Measurements from ENCODE around the gene PRSS37.

The PRSS37 gene

GRCh38 chr7:141874787-141875186 lies 33.5 kb upstream of the PRSS37 start:
- DNase-seq (ENCODE audit: insufficient read length, low spot score) (no peak), FAIRE-seq (no peak)
- no peak for TF ChIP-seq CTCF (IDR thresholded peaks at IDR 0.05; ENCODE audit: insufficient read depth, missing control alignments)

GRCh38 chr7:141872931-141873330 lies 31.6 kb upstream of the PRSS37 start:
- FAIRE-seq (no peak), DNase-seq (ENCODE audit: insufficient read length, low spot score) (no peak)
- no peak for TF ChIP-seq CTCF (IDR thresholded peaks at IDR 0.05; ENCODE audit: insufficient read depth, missing control alignments)

- no peak for FAIRE-seq
- TF ChIP-seq CTCF (IDR thresholded peaks at IDR 0.05; ENCODE audit: insufficient read depth, missing control alignments): no peak
- DNase-seq (ENCODE audit: insufficient read length, low spot score): no peak
These were observed 25.7 kb upstream of the PRSS37 start for GRCh38 chr7:141866974-141867373.

- no peak for TF ChIP-seq CTCF (IDR thresholded peaks at IDR 0.05; ENCODE audit: insufficient read depth, missing control alignments)
- FAIRE-seq (no peak), DNase-seq (ENCODE audit: insufficient read length, low spot score) (no peak)
These were observed 23.6 kb upstream of the PRSS37 start for GRCh38 chr7:141864765-141865447.

GRCh38 chr7:141860207-141860606 lies 18.9 kb upstream of the PRSS37 start:
- no peak for TF ChIP-seq CTCF (IDR thresholded peaks at IDR 0.05; ENCODE audit: insufficient read depth, missing control alignments)
- DNase-seq (ENCODE audit: insufficient read length, low spot score): no peak
- FAIRE-seq: no peak

- TF ChIP-seq CTCF (IDR thresholded peaks at IDR 0.05; ENCODE audit: insufficient read depth, missing control alignments): no peak
- FAIRE-seq: no peak
- no peak for DNase-seq (ENCODE audit: insufficient read length, low spot score)
These were observed 6.7 kb upstream of the PRSS37 start for GRCh38 chr7:141847996-141848395.

- DNase-seq (ENCODE audit: insufficient read length, low spot score) (no peak), FAIRE-seq (no peak)
- no peak for TF ChIP-seq CTCF (IDR thresholded peaks at IDR 0.05; ENCODE audit: insufficient read depth, missing control alignments)
These were observed 3.0 kb upstream of the PRSS37 start for GRCh38 chr7:141844256-141844655.

Data from D721Med (cell line).